SK-N-SH treated with all-trans-retinoic acid at 6 μM for 48 hours (cell line): ENCODE results near the gene GPR132.

Experiments
- ARNTL ChIP-seq: fragments of 450-650 bp; formaldehyde crosslinking; IDR thresholded peaks from 2 replicates; pipeline ENCODE4 v1.5.0; 2020; ENCODE audit warnings: low read depth, mild to moderate bottlenecking, moderate library complexity, borderline replicate concordance
- BACH2 ChIP-seq: fragments of 250-450 bp; sonication (Bioruptor Pico); IDR thresholded peaks from 2 replicates; pipeline ENCODE4 v1.9.0; 2021; ENCODE audit warnings: mild to moderate bottlenecking, borderline replicate concordance
- ZC3H10 ChIP-seq: fragments of 250-450 bp; sonication (Bioruptor Pico); IDR thresholded peaks from 2 replicates; pipeline ENCODE4 v1.5.1; 2021; ENCODE audit warnings: mild to moderate bottlenecking, moderate library complexity
- TF ChIP-seq, protein P1 (sequence below): fragments of 250-450 bp; sonication (Bioruptor Pico); IDR thresholded peaks from 2 replicates; pipeline ENCODE4 v1.8.0; 2020; ENCODE audit warnings: mild to moderate bottlenecking, moderate library complexity, borderline replicate concordance

DNA sequence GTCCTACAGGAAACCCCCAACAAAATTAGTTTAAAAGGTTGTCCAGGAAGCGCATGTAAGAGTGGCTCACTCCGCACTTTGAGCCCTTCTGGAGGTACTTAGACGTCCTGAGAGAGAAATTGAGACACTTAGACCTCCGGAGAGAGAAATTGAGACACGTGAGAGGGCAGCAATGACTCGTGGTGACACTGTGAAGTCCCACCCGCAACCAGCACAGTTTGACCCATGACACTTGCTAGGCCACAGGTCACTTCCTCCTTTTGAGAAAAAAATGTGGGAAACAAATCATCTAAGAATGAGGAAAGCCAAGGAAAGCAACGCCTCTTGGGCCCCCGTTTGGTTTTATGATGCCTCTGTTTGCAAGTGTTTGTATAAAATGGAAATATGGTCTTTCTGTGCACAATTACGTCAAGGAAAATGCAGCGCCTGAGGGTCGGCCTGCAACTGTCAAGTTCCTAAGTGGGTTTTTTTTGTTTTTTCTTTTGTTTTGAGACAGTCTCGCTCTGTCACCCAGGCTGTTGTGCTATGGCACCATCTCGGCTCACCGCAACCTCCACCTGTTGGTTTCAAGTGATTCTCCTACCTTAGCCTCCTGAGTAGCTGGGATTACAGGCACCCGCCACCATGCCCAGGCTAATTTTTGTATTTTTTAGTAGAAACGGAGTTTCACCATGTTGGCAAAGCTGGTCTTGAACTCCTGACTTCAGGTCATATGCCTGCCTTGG lies 30.8 kb downstream of the GPR132 start:
- TF ChIP-seq ARNTL (CRISPR knock-in tag) (no peak), BACH2 (CRISPR knock-in tag) (no peak), ZC3H10 (CRISPR knock-in tag) (no peak)
- TF ChIP-seq, protein P1, sequence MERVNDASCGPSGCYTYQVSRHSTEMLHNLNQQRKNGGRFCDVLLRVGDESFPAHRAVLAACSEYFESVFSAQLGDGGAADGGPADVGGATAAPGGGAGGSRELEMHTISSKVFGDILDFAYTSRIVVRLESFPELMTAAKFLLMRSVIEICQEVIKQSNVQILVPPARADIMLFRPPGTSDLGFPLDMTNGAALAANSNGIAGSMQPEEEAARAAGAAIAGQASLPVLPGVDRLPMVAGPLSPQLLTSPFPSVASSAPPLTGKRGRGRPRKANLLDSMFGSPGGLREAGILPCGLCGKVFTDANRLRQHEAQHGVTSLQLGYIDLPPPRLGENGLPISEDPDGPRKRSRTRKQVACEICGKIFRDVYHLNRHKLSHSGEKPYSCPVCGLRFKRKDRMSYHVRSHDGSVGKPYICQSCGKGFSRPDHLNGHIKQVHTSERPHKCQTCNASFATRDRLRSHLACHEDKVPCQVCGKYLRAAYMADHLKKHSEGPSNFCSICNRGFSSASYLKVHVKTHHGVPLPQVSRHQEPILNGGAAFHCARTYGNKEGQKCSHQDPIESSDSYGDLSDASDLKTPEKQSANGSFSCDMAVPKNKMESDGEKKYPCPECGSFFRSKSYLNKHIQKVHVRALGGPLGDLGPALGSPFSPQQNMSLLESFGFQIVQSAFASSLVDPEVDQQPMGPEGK = no peak
